Neural progenitor cell (in vitro differentiated cells): ENCODE data around the gene CTNNA3.

ENCODE experiments used
- CTCF ChIP-seq: fragments of 200-600 bp; sonication (generic); IDR thresholded peaks from 2 replicates; pipeline ENCODE4 v1.5.1; 2017; ENCODE audit warnings: antibody characterized with exemption, mild to moderate bottlenecking
- EZH2 ChIP-seq: fragments of 200-600 bp; sonication (generic); IDR thresholded peaks from 2 replicates; pipeline ENCODE4 v1.6.1; 2017; ENCODE audit warnings: antibody characterized with exemption, mild to moderate bottlenecking, moderate library complexity
- EZH2phosphoT487 ChIP-seq: fragments of 200-600 bp; sonication (generic); IDR thresholded peaks from 2 replicates; pipeline ENCODE4 v1.6.1; 2017; ENCODE audit warnings: antibody characterized with exemption

GRCh38 chr10:65993451-65993850 is 1702.5 kb downstream of the CTNNA3 start:
- TF ChIP-seq EZH2 (no peak), CTCF (no peak), EZH2phosphoT487 (no peak)
